HTERT RPE-1 (cell line): ENCODE measurements around the gene STPG1.

Experiments
- in situ Hi-C: fragments of 300-500 bp; cut with MboI; formaldehyde crosslinking; loops from 4 replicates; pipeline ENCODE4 v1.14.3; 2020; ENCODE audit warnings: low sequenced_read_pairs

Gene STPG1

DNA sequence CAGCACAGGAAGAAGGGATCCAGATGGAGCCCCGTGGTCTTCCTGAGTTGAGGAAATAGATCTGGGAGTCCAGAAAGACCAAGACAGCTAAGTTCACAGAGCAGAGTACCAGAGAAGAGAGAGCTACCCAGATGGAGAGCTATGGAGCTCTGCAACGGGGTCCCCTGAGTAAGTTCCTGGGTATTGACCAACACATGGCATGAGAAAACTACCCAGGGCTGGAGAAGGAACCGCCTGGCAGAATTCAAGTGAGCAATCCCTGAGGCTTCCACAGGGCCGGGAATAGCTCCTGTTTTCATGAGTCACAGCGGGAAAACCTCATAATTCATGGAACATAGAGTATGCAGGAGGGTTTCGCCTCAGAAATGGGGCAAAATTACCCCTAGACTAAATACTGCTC, 19.7 kb downstream of the STPG1 start:
- in situ Hi-C loops = loop anchor here (25.0 kb wide), 1 partner anchor 182 kb away; no protein-coding TSS in a partner anchor

DNA sequence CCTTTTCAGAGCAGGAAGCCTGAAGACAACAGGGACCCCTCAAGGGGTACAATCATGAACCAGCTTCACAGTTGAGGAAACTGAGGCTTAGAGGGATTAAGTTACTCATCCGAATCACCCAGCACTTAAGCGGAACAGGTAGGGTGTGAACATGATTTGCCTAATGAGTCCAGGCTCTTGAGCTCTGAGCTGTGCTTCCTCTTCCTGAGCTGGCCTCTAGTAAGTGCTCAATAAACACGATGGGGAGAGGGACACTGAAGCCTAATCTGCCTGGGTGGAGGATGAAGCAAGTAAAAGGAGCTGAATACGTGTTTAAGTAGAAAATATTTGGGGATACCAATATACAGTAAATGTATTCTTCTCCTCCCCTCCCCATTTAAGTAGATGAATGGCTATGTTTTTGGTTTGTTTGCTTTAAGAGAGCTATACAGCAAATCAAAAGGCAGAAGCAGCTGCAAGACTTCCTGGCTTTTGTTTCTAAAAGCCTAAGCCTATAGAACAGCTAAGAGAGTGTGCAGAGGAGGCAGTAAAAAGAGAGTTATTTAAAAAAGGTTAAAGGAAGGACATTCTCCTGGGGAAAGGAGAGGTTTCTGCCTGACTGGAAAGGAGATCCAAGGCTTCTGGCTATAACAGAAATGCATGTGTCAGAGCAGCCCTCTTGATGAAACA, 20.5 kb downstream of the STPG1 start:
- in situ Hi-C loops = loop anchor here (25.0 kb wide), 1 partner anchor 181 kb away; no protein-coding TSS in a partner anchor

DNA sequence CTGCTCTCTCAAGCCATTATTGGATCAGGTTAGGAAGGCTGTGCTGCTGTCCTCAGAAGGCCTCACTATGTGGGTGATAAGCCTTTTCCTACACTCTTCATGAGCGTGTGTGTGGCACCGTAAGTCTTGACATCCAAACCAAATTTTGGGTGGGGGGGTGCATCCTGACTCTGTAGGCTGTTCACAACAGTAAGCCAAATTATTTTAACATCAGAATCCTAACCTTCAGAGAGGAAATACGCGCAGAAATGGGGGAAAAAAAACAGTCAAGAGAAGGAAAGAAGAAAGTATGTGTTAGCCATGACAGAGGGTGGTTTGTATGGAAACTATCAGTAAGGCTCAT, 21.0 kb downstream of the STPG1 start:
- in situ Hi-C loops = loop anchor here (25.0 kb wide), 1 partner anchor 180 kb away; no protein-coding TSS in a partner anchor

DNA sequence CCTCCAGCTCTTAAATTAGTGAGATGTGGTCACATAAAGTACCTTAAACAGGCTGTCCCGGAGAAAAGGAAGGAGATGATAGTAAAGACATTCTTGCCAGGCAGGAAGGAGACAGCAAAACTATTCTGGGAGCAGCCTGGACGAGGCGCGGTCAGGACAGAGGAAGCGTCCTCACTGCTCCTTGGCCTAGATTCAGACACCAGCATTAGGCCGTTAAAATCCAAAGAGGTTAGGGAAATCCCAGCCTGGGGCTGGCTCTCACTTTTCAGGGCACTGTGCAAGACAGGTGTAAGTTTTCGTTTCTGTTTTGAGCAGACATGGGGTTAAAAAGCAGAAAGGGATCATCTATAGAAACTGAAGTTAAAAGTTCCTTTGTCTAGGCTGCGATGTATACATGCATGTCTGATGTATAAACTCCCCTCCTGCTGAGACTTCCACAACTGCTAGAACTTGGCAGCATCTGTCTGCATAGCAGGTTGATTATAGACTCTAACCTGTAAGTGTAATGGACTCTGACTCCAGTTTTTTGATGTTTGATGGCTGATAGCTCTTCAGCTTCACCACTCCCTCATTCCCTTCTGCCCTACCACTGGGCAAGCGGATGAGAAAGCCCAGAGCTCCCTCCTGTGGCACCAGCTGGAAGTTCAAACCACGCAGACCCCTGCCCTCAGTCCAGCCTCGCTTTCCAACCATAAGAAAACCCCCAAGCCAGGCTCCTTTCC, 21.5 kb downstream of the STPG1 start:
- in situ Hi-C loops = loop anchor here (25.0 kb wide), 1 partner anchor 180 kb away; no protein-coding TSS in a partner anchor

DNA sequence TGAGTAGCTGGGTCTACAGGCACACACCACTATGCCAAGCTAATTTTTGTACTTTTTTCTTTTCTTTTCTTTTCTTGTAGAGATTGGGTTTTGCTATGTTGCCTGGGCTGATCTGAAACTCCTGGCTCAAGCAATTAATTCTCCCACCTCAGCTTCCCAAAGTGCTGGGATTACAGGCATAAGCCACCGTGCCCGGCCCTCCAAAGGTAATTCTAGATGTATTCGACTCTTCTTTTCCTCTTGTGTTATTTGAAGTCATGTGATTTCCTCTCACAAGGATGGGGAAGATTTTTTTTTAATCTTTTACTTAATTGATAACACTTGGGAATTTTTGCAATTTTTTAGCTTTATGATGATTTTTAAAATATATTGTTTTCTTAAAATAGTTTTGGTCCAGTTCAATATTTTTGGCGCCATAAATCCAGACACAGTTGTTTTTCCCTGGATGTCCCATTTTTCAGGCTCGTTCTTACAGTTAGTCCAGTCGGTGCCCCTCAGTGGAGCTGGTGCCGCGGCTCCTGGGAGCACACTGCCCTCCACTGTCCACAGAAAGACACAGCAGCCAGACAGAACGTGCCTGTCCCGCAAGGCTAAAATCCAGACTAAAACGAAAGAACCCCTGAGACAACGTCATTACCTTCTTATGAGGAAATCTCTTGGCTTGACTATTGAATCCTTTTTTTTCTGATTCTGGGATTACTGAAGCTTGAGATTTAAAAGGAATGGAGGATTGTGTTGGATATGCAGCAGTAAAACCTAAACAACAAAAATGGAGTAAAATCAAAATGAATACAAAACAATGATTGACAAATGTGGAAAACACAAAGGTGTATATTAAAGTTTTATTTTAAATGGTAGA, 22.4 kb downstream of the STPG1 start:
- in situ Hi-C loops = loop anchor here (25.0 kb wide), 1 partner anchor 179 kb away; no protein-coding TSS in a partner anchor

DNA sequence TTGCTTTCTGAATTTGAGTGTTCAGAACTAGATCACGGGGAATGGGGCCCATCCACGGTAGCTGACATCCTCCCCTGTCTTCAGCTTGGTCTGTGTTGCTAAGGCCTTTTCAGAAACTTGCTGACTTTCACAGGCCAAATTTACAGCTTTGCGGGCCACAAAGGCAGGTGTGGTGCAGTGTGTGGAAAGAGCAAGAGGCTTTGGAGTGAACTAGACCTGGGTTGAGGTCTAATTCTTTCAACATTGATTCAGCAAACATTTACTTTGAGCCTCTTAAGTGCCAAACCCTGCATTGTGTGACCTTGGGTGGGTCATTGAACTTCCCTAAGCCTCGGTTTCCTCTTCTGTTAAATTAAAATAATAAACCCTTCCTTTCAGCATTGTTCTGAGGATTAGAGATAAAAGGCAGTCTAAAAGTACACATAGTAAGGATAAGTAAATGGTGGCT, 24.3 kb downstream of the STPG1 start:
- in situ Hi-C loops = loop anchor here (25.0 kb wide), 1 partner anchor 177 kb away; no protein-coding TSS in a partner anchor

DNA sequence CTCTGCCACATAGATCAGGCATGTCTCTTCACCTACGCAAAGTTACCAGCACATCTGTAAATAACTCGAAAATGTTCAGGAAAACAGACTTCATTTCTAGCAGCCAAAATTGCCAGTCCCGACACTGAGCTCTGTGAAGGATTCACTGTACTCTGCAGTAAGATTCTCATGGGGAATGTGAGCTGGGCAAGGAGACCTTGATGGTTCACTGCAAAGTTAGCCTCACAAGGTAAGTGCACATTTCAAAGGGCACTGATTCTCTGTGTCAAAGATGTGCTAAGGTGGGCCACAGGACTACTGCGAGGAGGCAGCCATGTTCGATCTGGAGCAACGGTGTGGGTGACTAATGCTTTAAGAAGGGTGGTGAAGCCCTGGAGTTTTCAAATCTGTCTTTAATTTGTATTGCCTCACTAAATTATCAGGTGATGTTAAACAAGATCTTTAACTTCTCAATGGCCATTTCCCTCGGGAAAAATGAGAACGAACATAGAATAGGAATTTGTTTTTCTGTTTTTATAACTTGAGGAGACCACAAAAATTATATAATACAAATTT, 25.2 kb downstream of the STPG1 start:
- in situ Hi-C loops = loop anchor here (25.0 kb wide), 1 partner anchor 176 kb away; no protein-coding TSS in a partner anchor

DNA sequence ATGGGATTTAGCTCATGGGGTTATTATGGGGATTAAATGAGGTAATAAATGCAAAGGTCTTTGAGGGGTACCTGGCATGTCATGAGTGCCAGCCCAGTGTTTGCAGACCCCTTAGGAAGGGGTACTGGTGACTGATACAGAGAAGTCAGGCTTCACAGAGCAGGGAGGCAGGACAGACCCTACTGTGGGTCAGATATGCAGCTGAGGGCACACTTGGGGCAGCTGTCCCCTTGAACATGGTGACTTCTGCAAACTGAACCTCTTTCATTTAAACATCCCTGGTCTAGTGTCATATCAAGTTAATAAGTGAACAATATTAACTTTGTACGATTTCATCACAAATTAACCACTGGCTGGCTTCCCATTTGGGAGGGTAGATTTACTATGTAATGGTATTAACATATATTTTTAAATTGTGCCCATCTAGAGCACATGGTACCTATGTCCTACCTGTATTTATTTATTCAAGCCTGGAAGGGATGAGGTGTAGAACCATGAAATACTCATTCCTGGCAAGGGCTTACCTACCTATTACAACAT, 25.9 kb downstream of the STPG1 start:
- in situ Hi-C loops = loop anchor here (25.0 kb wide), 1 partner anchor 175 kb away; no protein-coding TSS in a partner anchor

DNA sequence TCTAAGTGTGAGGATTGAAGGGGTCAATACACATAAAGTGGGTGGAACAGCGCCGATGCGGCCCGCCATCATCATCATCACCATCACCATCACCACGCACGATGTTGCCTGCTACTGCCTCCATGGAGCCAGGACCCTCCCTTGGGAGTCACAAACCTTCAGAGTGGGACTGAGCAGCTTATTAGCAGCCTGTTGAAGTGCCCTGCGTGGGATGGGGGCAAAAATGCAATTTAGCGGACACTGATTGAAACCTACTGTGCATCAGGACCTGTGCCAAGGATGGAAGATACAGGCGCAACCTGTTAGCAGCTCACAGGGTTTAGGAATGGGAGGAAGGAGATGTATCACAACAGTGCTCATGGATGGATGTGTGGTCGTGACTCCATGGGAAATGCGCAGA, 26.7 kb downstream of the STPG1 start:
- in situ Hi-C loops = loop anchor here (25.0 kb wide), 1 partner anchor 175 kb away; no protein-coding TSS in a partner anchor

DNA sequence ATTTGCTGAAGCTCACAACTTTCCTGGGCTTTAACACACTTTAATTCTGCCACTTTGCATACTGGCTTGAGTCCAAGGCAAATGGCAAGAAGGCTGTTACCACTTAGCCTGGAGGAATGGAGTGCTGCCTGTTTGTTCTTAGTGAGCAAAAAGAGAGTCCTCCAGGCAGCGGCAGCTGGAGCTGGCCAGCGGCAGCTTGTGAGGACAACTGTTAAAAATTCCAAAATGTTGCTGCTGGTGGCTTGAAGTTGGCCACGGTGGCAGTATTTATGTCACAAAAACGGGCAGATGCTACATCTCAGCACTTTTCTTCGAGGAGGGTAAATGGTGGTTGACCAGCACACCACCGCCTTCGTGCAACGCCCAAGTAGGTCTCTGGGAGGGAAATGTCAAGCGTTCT, 27.3 kb downstream of the STPG1 start:
- in situ Hi-C loops = loop anchor here (25.0 kb wide), 1 partner anchor 174 kb away; no protein-coding TSS in a partner anchor

DNA sequence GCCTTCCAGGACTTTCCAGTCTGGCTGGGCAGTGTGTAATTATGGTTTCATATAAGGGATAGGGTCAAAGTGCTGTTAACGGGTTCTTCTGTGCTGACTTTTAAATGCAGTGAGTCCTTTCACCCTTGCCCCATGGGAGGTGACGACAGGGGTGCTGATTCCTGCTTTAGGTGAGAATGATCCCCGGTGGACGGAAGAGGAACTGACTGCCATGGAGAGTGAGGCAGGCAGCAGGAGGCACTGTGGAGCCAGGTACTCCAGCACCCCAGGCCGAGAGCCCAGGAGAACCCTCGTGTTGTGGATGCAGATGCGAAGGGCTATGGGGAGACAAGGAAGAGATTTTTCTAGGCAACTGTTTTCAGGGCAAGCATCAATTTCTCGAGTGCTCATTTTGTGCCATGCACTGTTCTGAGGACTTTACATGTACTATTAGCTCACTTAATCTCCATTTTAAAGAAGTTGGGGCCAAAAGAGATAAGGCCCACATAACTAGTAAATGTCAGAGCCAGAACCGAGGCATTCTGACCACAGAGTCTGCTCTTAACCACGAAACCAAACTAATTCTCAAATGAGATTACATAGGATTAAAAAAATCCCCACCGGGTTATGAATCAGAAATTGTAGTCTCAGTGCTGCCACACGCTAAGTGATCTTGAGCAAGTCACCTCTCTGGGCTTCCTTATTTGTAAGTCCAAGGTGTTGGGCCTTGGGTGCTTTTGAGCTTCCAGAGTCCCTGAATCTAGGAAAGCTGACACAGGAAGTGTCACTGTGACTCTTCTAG, 28.2 kb downstream of the STPG1 start:
- in situ Hi-C loops = loop anchor here (25.0 kb wide), 1 partner anchor 173 kb away; no protein-coding TSS in a partner anchor

DNA sequence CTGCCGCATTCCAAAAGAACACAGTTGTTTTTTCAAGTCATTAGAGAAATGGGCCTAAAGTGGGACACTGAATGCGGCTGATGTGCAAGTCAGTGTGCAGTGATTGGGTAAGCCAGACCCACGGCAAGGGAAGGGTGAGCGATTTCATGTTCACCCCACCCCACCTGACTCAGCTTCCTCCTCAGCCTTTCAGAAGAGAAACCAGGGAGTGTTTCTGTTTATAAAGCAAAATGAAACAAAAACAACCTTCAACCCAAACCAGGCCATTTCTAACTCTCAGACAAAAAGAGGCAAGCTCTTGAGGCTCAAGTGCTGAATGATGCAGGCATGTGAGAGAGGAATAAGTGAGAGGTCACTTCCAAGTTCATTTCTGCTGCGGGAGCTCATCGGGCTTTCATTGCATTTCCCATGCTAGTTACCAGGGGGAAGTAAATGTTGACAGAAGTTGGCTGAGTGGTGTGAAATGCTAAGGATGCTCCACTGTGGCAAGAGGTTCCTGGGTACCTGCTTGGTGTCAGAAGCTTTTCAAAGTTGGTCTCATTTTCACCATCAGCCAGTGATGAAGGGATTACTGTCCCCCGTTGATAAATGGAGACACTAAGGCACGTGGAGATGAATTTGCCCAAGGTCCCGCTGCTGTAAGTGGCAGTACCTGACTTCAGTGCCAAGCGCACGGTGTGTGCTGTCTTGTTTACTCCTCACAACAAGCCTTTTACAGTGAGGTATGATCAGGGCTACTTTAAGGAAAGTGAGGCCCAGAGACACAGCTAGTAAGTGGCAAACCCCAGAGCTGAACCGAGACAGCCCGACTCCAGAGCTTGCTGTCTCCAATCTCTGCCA, 29.1 kb downstream of the STPG1 start:
- in situ Hi-C loops = loop anchor here (25.0 kb wide), 1 partner anchor 172 kb away; no protein-coding TSS in a partner anchor

DNA sequence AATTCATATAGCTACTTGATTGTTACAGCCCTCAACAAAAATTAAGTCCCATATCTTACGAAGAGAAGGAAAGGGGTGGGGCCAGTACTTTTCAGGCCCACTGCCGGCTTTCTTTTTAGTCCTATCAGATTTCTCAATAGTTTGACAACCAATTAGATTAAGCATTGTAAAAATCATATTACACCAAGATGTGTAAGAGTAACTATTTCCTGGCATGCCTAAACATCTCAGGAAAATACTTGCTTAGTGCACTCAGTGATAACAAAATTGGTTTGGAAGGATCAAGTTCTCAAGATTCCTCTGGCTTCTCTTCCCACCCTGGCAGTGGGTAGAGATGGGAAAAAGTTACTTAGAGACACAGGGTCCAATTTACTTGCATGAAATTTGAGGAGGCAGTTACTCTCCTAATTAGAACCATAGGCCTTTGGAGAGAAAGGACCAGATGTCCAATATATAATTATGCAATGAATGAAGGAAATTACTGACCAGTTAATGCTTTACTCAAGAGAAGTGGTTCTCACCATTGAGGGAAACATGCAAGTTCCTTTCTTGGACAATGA, 30.1 kb downstream of the STPG1 start:
- in situ Hi-C loops = loop anchor here (25.0 kb wide), 1 partner anchor 171 kb away; no protein-coding TSS in a partner anchor

DNA sequence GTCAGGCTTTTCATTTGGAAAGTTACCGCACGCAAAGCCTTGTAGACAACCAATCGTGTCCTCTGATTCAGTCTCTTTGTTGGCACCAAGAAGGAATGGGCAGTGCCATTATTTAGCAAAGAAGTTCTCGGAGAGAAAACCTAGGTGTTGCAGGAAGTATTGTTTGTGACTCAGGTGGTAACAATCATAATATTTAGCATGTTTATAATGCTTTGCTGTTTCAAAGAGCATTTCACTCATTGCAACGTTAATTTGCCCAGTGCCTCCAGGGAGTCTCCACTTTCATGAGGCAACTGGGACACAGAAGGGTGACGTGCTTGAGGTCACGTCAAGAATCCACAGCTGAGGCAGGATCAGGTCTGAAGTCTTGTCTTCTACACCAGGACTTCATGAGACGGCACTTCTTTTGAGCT, 31.4 kb downstream of the STPG1 start:
- in situ Hi-C loops = loop anchor here (25.0 kb wide), 1 partner anchor 170 kb away; no protein-coding TSS in a partner anchor

DNA sequence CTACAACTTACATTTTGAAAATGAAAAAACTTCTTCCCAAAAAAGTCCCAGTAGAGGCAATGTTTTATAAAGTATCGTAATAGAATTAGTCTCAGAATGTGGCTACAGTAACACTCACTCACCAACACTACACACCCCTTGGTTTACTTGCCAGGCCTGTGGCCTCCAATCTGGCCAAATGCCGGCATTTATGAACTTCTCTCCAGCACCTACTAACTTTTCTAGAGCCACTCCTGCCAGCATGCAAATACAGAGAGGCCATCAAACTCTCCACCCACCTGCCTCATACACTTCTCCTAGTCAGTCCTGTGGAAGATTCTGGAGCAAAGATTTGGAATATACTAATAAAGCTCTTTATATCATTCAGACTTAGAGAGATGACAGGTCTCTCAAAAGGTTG, 32.3 kb downstream of the STPG1 start:
- in situ Hi-C loops = loop anchor here (25.0 kb wide), 1 partner anchor 169 kb away; no protein-coding TSS in a partner anchor

DNA sequence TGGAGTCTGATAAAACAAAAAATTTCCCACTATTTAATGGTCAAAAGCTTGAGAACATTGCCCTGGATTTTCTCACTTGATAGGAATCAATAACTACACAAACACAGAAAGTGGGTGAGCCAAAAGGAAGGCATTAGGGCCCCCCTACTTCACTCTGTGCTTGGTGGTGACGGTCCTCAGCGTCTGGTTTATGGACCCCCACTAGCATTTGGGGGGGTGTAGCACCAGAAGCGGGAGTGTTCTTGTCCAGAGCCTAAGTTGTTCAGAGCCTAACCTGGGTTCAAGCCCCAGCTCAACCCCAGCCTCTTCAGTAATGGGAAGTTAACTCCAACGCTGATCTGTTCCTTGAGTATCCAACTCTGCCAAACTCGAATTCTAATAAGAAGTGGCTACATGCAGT, 33.1 kb downstream of the STPG1 start:
- in situ Hi-C loops = loop anchor here (25.0 kb wide), 1 partner anchor 168 kb away; no protein-coding TSS in a partner anchor

DNA sequence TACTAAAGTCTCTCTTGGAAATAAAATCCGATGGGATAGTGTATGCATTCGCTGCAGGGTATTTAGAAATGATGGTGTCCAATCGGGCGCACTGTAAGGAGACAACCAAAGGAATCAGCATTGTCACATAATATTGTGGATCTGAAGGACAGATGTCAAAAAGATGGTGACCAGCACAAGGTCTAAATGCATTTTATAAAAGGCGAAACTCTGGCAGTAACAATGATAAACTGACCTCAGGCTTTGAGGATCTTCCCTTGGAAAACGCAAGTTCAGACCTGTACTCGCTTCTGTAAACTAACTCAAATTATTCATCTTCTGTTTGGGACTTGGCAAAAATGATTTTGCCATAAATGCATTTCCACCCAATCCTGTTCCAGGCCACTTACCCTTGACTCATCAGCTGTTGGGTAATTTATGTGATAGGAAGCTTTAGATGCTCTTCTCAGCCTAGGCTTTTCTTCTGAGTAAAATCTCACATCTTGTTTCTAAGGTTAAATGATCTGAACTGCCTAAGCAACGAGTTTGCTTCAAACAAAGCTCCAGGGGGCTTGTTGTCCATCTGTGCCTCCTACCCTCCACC, 33.8 kb downstream of the STPG1 start:
- in situ Hi-C loops = loop anchor here (25.0 kb wide), 1 partner anchor 168 kb away; no protein-coding TSS in a partner anchor
